Fibroblast of lung (primary cell): ENCODE results near the gene SGTA. TPM values are rescaled to one million over a fixed set of nuclear protein-coding genes. Genes with fewer than 3 reads are reported as not detected.

ENCODE experiments used
- DNase-seq, 2 donors: peaks; one replicate each; pipeline versions ENCODE4 v3.0.0 to v3.0.0-alpha.2; 2010; ENCODE audit warnings: low read depth in 2 of 2
- H2AFZ ChIP-seq: 2 replicates; pipeline ENCODE4 v1.5.1; 2012; ENCODE audit warnings: low read length, control low read depth, inconsistent platforms
- H3K27ac ChIP-seq: 2 replicates; pipeline ENCODE4 v1.5.1; 2011; ENCODE audit warnings: low read length, control low read depth; ENCODE audit not compliant: insufficient read depth
- H3K27me3 ChIP-seq: 2 replicates; pipeline ENCODE4 v1.5.1; 2011; ENCODE audit warnings: mild to moderate bottlenecking, low read length; ENCODE audit not compliant: control insufficient read depth, insufficient read depth
- H3K36me3 ChIP-seq: 2 replicates; pipeline ENCODE4 v1.5.1; 2011; ENCODE audit warnings: low read length; ENCODE audit not compliant: control insufficient read depth, insufficient read depth
- H3K4me1 ChIP-seq: 2 replicates; pipeline ENCODE4 v1.5.1; 2011; ENCODE audit warnings: low read length; ENCODE audit not compliant: control insufficient read depth, insufficient read depth; ENCODE audit errors: extremely low read depth
- H3K4me2 ChIP-seq: 2 replicates; pipeline ENCODE4 v1.5.1; 2011; ENCODE audit warnings: low read length, control low read depth; ENCODE audit not compliant: insufficient read depth; ENCODE audit errors: extremely low read depth
- H3K4me3 ChIP-seq, 4 experiments: fragments of 200-600 bp in 1 of 4; sonication (generic) in 1 of 4; replicated peaks in 1 of 4; 2 replicates each; pipeline ENCODE4 v1.5.1; 2011 to 2016; ENCODE audit warnings: low read length in 4 of 4, low read depth in 3 of 4, mild to moderate bottlenecking in 3 of 4, control low read depth in 2 of 4, inconsistent platforms in 1 of 4, mixed read lengths in 1 of 4; ENCODE audit not compliant: insufficient read depth in 1 of 4; ENCODE audit errors: control extremely low read depth in 1 of 4
- H3K79me2 ChIP-seq: 2 replicates; pipeline ENCODE4 v1.5.1; 2012; ENCODE audit warnings: mild to moderate bottlenecking, low read length, inconsistent platforms; ENCODE audit not compliant: control insufficient read depth, insufficient read depth
- H3K9ac ChIP-seq: 2 replicates; pipeline ENCODE4 v1.5.1; 2011; ENCODE audit warnings: mild to moderate bottlenecking, low read length, control low read depth; ENCODE audit not compliant: insufficient read depth
- H3K9me3 ChIP-seq: 2 replicates; pipeline ENCODE4 v1.5.1; 2012; ENCODE audit warnings: low read depth, low read length; ENCODE audit not compliant: control insufficient read depth, insufficient read depth
- H4K20me1 ChIP-seq: 2 replicates; pipeline ENCODE4 v1.5.1; 2011; ENCODE audit warnings: low read length; ENCODE audit not compliant: control insufficient read depth, insufficient read depth; ENCODE audit errors: extremely low read depth
- CTCF ChIP-seq, 2 donors: IDR thresholded peaks in 1 of 2; conservative IDR thresholded peaks in 1 of 2; 1 replicate in 1 of 2; 2 replicates in 1 of 2; pipeline ENCODE4 v1.5.1; 2011 to 2012; ENCODE audit warnings: low read length in 2 of 2, control low read depth in 1 of 2, inconsistent platforms in 1 of 2, low read depth in 1 of 2, mild to moderate bottlenecking in 1 of 2
- EZH2 ChIP-seq: IDR thresholded peaks from 2 replicates; pipeline ENCODE4 v1.5.1; 2012; ENCODE audit warnings: low read length, control low read depth, mild to moderate bottlenecking; ENCODE audit errors: missing control alignments
- polyA plus RNA-seq, 2 donors: library from polyadenylated mRNA; depleted of rRNA in 1 of 2; stranded (reverse) in 1 of 2; unstranded in 1 of 2; fragments of >200 nt; gene quantifications; 2 replicates each; pipeline ENCODE4 v1.2.1, GENCODE V29; 2011 to 2012; ENCODE audit warnings: missing spikeins in 1 of 2
- total RNA-seq: library from RNA; depleted of rRNA; stranded (reverse); fragments of >200 nt; gene quantifications from 2 replicates; pipeline ENCODE4 v1.2.1, GENCODE V29; 2014

Gene SGTA
- total and polyA plus RNA-seq, 2 donors (not counting 1 experiment from before 2014, with no cell fraction given): 26.8 to 33.4 TPM

GRCh38 chr19:2816641-2817040 is 33.6 kb upstream of the SGTA start:
- H3K79me2 ChIP-seq: no peaks in the 10 kb centered on the region
- no peak overlapping the region for H3K4me3 ChIP-seq
- no peak overlapping the region for H3K4me2 ChIP-seq
- H3K27me3 ChIP-seq: no peaks in the 10 kb centered on the region
- no peaks in the 10 kb centered on the region for H3K36me3 ChIP-seq
- H3K9ac ChIP-seq: no peak overlapping the region
- no peak for DNase-seq
- H3K27ac ChIP-seq: no peak overlapping the region
- H2AFZ ChIP-seq: no peak overlapping the region
- TF ChIP-seq CTCF (conservative IDR thresholded peaks at IDR 0.05 in 1 of 2, IDR thresholded peaks at IDR 0.05 in 1 of 2; ENCODE audit: low read depth in 1 of 2, low read length in 2 of 2) (no peak), EZH2 (no peak)
- no peaks in the 10 kb centered on the region for H4K20me1 ChIP-seq
- no peaks in the 10 kb centered on the region for H3K9me3 ChIP-seq
- H3K4me1 ChIP-seq: no peaks in the 10 kb centered on the region

GRCh38 chr19:2815923-2816322 is 32.9 kb upstream of the SGTA start:
- no peaks in the 10 kb centered on the region for H3K9me3 ChIP-seq
- TF ChIP-seq CTCF (conservative IDR thresholded peaks at IDR 0.05 in 1 of 2, IDR thresholded peaks at IDR 0.05 in 1 of 2; ENCODE audit: low read depth in 1 of 2, low read length in 2 of 2) (no peak), EZH2 (no peak)
- no peak overlapping the region for H3K4me3 ChIP-seq
- no peaks in the 10 kb centered on the region for H4K20me1 ChIP-seq
- H3K27me3 ChIP-seq: no peaks in the 10 kb centered on the region
- H2AFZ ChIP-seq: no peak overlapping the region
- no peaks in the 10 kb centered on the region for H3K79me2 ChIP-seq
- DNase-seq: no peak
- H3K4me2 ChIP-seq: no peak overlapping the region
- H3K27ac ChIP-seq: no peak overlapping the region
- H3K4me1 ChIP-seq: no peaks in the 10 kb centered on the region
- no peak overlapping the region for H3K9ac ChIP-seq
- no peaks in the 10 kb centered on the region for H3K36me3 ChIP-seq

- Histone ChIP-seq H4K20me1 (no peaks in the 10 kb centered on the region), H3K9ac (no peak overlapping the region), H3K4me3 (no peak overlapping the region), H3K4me1 (no peaks in the 10 kb centered on the region), H3K36me3 (no peaks in the 10 kb centered on the region), H2AFZ (no peak overlapping the region), H3K9me3 (no peaks in the 10 kb centered on the region), H3K4me2 (no peak overlapping the region), H3K27me3 (no peaks in the 10 kb centered on the region), H3K27ac (no peak overlapping the region), H3K79me2 (no peaks in the 10 kb centered on the region)
- no peak for TF ChIP-seq EZH2
- no peak for TF ChIP-seq CTCF (conservative IDR thresholded peaks at IDR 0.05 in 1 of 2, IDR thresholded peaks at IDR 0.05 in 1 of 2; ENCODE audit: low read depth in 1 of 2, low read length in 2 of 2)
- DNase-seq: no peak
Observed at GRCh38 chr19:2815191-2815614, 32.1 kb upstream of the SGTA start.
